Activated CD8-positive, alpha-beta memory T cell treated with anti-CD3 and anti-CD28 coated beads for 36 hours (primary cell): Measurements from ENCODE around the gene MAP3K2. TPM values are rescaled to one million over a fixed set of nuclear protein-coding genes. Genes with fewer than 3 reads are reported as not detected.

Experiments used
- CTCF ChIA-PET: fragments of 350-600 bp; sonication (Branson Sonifier 250); formaldehyde crosslinking; loops from one replicate; lab custom pipeline; 2021; ENCODE audit warnings: antibody characterized with exemption; lab: Charles Lee
- POLR2A ChIA-PET: fragments of 350-600 bp; sonication (Branson Sonifier 250); formaldehyde crosslinking; loops from one replicate; lab custom pipeline; 2021; ENCODE audit warnings: antibody characterized with exemption; lab: Charles Lee
- total RNA-seq, 2 experiments: library from RNA; stranded (reverse); gene quantifications; one replicate each; pipeline ENCODE4 v1.2.3, GENCODE V29; 2021

MAP3K2 gene
- total RNA-seq, 2 experiments from 2014 or later, result 48.4 to 49.5 TPM

DNA sequence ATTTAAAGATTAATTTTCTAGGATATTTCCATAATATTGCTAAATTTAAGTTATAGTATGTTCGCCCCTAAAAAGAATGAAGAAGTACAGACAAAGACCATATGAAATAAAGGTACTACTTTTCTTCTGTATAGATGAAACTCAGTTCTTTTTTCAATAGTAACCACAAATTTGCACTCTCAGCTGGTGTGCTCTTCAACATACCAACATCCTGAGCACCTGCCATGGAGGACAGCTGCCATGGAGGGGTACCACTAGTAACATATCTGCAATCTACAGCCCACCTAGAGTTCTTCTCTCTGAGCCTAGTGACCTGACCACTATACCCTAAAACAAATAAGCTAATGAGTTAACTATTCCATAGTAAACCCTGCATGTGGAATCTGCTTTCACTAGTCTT is 57.0 kb downstream of the MAP3K2 start:
- ChIA-PET POLR2A (no interaction called here), CTCF (no interaction called here)

DNA sequence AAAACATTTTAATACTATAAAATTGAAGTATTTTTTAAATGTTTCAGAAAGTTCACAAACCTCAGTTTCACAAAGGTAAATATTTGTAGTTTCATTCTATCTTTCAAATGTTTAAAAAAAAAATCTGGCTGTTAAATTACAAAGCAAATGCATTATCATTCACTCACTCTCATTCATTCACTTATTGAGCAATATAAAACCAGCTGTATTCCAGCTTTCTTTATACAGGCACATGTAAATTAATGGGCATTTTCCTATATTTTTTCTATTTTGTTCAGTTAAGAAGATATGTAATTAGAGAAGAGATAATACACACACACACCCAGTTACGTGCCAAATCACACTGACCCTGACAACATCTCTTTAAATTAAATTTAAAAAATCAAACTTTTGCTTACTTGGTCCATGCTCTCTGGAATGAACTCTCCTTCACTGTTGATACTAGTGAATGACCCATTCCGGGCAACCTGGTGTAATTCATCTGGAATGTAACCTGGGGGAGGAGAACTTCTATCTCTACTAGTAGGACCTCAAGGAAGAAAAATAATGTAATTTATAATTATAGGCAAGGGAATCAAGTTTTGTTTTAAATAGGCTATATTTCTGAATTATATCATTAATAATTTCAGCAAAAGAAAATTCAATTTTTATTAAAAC is 61.4 kb downstream of the MAP3K2 start:
- CTCF ChIA-PET, result no interaction called here
- POLR2A ChIA-PET, result no interaction called here

DNA sequence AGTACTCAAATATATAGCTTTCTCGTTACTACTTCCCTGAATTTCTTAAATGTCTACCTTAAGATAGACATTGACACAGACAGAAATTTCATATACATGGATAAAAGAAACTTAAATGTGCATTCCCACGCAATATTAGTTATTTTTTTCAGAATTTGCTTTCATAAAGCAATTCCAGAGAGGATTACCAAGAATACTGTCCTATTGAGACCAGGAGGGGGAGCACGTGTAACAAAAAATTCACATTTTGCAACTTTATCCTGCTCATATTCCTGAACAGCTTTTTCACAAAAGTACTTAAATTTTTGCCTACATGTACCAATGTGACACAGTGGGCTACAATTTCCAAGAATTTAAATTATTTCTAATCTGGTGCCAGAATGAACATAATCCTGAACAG is 63.1 kb downstream of the MAP3K2 start:
- ChIA-PET POLR2A (no interaction called here), CTCF (no interaction called here)

DNA sequence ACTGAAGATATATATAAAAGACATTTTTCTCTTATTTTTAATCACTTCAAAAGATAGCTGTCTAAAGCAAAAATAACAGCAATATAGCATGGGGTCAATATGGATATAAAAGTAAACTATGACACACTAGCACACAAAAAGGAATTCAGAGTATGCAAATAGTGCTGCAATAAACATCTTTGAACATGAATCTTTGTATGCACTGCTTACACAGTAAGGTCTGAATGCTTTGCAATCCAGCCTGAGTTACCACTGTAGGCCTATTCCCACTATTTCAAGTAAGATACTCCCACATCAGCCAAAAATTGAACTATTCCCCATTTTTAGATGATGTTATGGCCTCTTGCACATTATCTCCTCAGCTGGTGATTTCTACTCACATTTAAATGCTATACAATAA is 66.5 kb downstream of the MAP3K2 start:
- POLR2A ChIA-PET, result no interaction called here
- CTCF ChIA-PET, result no interaction called here

DNA sequence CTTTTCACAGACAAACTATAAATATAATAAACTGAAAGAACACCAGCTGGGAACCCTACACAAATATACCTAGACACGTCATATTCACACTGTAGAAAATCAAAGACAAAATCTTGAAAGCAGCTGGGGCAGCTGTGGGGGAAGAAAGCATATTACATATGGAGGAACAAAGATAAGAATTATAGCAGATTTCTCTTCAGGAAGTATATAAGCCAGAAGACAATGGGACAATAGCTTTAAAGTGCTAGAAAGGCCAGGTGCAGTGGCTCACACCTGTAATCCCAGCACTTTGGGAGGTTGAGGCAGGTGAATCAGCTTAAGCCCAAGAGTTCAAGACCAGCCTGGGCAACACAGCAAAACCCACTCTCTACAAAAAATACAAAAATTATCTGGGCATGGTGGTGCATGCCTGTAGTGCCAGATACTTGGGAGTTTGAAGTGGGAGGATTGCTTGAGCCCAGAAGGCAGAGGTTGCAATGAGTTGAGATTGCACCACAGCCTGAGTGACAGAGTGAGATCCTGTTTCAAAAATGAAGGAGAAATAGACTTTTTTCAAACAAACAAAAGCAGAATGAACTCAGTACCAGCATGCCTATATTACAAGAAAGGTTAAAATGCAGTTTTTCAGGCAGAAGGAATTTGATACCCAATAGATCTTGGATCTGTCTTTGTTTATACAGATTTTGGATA is 67.0 kb downstream of the MAP3K2 start:
- ChIA-PET CTCF (no interaction called here), POLR2A (no interaction called here)

DNA sequence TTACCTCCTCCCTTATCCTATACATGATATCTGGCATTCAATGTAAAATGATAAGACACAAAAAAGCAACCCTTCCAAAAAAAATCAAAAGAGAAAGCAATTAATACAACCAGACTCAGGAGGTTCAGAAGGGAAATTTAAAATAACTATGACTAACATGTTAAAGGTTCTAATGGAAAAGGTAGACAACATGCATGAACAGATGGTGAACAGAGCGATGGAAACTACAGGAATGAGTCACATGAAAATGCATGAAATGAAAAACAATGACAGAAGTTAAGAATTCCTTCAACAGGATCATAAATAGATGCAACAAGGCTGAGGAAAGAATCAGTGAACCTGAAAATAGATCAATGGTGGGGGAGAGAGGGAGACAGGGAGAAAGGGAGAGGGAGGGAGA is 67.7 kb downstream of the MAP3K2 start:
- ChIA-PET POLR2A (interaction anchor here (0.5 kb wide), 1 partner anchor 15 kb away, joined by 4 read pairs; no protein-coding TSS in a partner anchor), CTCF (no interaction called here)

DNA sequence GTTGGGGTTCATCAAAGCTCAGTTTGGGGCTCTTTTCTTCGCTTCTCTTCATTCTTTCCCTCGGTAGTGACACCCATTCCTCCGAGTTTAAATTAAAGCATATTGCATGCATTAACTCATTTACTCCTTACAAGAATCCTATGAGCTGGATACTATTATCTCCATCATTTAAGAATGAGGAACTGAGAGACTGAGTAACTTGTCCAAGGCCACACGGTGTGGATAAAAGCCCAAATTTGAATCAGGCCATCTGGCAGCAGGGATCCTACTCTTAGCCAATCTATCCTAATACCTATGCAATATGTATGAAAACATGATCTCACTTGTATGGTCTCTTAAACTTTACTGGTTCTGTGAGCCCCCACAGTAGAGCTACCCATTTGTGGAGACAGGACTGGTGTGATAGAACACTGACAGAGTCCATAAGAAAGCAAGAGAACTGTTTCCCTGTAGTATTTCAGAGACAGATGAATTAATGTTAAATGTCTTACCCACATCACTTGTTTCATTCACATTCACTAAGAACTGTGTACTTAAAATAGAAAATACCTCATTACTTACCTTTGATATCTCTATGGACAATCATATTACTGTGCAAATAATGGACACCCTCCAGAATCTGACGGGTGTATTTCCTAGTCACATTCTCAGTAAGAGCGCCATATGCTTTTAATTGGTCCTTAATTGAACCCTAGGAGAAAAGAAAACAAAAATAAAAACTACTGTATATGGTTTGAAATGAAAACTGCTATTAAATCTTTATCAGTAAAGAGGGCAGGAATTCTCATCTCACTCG is 73.4 kb downstream of the MAP3K2 start:
- CTCF ChIA-PET, result no interaction called here
- POLR2A ChIA-PET, result no interaction called here

DNA sequence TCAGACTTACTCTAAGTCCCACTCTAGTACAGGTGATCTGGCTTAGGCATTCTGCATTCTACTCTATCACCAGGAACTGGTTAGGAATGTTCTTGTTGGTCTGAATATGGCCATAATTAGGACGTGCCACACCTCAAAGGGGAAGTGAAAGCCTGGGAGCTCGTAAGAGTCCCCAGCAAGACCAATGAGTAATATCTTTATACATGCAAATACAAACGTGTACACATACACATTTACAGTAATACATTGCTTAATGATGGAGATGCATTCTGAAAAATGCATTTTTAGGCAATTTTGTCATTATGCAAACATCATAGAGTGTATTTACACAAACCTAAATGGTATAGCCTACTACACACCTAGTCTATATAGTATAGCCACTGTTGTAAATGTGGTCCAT is 74.4 kb downstream of the MAP3K2 start:
- POLR2A ChIA-PET, result no interaction called here
- CTCF ChIA-PET, result no interaction called here

DNA sequence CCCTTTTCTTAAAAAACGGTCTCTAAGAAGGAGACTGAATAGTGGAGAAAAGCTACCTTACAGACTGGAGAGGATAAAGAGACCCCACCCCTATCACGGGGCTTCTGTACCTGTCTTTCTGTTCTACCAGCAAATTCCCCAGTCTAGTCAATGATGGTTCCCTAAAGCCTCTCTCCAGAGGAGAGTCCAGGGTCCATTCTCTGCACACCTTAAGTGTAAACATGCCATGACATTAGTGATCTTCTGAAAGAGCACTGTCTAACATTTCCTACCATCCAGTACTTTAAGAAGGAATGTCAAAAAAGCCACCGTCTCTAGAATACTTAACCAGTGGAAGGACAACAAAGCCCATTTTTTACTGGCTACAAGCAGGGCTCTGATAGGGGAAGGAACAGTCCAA is 76.8 kb downstream of the MAP3K2 start:
- ChIA-PET POLR2A (no interaction called here), CTCF (no interaction called here)

DNA sequence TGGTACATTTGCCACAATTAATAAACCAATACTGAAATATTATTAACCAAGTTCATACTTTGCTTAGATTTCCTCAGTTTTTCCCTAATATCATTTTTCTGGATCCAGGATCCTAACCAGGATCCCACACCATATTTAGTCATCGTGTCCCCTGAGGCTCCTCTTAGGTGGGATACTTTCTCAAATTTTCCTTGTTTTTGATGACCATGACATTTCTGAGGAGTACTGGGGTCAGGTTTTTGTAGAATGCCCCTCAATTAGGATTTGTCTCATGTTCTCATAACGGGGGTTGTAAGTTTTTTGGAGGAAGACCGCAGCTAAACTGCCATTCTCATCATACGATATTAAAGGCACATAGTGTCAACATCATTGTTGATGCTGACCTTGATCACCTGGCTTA is 78.3 kb downstream of the MAP3K2 start:
- CTCF ChIA-PET, result no interaction called here
- POLR2A ChIA-PET, result no interaction called here

DNA sequence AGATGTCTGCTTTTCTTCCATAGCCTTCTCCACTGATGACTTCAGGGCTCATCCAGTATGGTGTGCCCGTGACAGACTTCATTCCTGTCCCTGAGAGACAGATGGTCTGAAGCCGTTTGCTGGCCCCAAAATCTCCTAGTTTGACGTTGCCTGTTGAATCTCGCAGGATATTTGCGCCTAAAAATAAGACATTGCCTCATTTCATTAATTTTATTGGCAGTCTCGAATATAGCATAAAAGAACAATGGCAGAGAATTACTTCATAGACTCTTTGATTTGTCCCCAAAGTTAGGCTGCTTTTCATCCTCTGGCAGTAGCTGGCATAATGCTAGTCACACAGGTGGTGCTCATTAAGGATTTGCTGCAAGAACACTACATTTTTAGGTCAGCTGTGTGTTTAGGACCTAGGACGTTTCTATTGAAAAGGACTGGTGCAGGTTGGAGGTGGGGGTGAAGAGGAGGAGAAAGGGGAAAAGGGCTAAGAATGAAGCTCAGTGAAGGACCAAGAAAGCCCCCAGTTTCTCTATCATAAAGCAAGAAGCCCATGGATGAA is 79.1 kb downstream of the MAP3K2 start:
- ChIA-PET POLR2A (no interaction called here), CTCF (no interaction called here)

DNA sequence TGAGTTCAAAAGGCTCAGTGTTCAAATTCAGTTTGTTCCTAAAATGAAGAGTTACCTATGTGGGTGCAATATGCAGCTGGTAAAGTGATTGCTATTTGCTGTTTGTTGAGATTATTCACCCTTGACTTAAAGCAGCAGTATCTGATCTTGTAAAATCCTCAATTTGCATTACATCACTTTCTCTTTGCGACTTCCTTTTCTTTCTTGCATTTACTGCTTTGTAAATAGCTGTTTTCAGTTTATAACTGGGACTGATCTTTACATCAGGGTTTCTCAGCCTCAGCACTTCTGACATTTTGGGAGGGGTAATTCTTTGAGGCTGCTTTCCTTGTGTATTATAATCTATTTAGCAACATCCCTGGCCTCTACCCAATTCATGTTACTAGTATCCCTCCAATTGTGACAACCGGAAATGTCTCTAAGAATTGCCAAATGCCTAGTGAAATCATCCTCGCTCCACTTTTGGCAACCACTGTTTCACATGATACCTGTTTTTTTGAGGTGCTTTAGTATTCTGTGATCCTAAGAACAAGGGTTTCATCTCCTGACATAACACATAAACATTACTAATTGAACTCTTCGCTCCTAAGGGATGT is 81.7 kb downstream of the MAP3K2 start:
- POLR2A ChIA-PET, result no interaction called here
- CTCF ChIA-PET, result interaction anchor here (0.6 to 0.7 kb wide), 2 partner anchors 35 to 157 kb away, joined by 3 to 4 read pairs; no protein-coding TSS in a partner anchor

DNA sequence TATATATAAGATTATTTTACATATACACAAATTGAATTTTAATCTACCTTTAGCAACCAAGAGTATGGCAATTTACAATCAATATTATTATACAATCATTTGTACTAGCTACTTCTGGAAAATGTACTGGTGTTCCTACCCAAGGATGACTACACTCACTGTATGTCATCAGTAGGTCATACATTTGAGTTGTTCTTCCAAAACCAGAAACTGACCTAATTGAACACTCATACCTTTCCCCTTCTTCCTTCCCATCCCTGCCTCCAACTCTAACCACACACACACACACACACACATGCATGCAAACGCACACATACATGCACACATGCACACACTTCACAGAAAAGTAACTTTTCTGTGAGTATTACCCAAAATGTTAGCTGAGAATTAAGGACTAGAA is 85.6 kb downstream of the MAP3K2 start:
- CTCF ChIA-PET, result no interaction called here
- POLR2A ChIA-PET, result no interaction called here

DNA sequence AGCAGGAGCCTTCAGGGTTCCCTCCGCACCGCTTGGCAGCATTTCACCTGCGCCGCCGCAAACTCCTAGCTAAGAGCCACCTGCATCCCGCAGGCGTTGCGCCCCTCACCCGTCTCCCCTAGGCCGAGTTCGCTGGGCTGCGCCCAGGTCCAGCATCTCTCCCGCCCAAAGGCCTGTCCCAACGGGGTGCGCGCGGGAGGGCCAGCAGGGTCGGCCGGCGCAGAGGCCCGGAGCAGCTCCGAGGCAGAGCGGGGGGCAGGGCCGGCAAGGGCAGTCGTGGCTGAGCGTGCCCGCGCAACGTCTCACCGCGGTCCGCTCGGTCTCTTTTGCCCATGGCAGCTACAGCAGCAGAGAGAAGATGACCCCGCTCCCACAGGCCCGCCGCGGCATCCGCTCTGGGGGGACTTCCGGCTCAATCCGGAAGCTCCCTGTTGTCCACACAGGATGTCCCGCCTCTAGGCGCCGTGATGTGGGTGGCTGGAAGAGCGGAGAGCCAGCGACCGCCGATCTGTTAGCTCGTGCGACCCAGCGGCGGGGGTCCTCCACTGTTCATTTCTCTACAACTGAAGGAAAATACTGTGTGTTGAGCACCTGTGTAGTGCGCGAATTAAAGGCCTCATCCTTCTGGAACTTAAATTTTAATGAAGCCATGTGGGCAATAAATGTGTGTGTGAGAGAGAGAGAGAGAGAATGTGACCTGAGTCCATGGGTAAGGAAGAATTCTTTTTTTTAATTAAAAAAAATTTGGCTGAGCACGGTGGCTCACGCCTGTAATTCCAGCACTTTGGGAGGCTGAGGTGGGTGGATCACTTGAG is 93.8 kb downstream of the MAP3K2 start, which contains the start of gene ERCC3:
TSS of gene ERCC3 (minus strand) at position 397 of the 815 bp plus-strand sequence. CDS start at position 334, 63 bp downstream.
- ChIA-PET CTCF (interaction anchor here (1.3 kb wide), 1 partner anchor 24 kb away, joined by 4 read pairs; no protein-coding TSS in a partner anchor), POLR2A (interaction anchor here (0.6 to 1.4 kb wide), 5 partner anchors 14 to 798 kb away, joined by 3 to 5 read pairs (median 3); no protein-coding TSS in a partner anchor)

DNA sequence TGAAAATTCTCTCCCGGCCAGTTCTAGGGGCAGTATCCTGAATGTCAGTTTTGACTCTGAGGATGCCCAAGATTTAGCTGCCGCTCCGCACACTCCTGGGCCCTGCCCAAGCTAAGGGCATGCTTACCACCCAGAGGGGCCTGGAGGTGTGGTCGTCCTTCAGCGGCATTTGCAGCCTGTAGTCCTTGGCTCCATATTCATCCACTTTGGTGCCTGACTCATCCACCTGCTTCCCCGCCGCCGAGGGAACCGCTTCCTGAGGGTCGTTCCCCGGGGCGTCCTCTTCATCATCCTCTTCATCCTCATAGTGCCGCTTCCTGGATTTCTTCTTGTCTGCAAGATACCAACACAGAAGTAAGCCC is 94.4 kb downstream of the MAP3K2 start:
- POLR2A ChIA-PET, result interaction anchor here (1.3 to 1.4 kb wide), 2 partner anchors 122 to 208 kb away, joined by 3 read pairs; no protein-coding TSS in a partner anchor

DNA sequence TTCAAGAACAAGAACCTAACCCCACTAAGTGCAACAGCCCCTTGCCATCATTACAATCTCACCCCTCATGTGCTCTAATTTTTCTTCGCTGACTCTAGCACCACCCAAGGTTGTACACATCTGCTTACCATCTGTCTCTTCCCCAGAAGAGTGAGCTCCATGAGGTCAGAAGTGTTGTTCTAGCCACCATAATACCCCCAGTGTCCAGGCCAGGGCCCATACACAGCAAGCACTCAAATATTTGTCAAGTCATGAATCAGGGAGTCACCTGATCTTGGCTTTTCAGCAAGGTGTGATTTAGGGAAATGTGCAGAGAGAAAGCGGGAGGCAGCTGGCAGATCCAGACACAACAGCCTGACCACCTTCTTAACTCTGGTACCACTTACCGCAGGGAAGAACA is 99.5 kb downstream of the MAP3K2 start:
- ChIA-PET POLR2A (no interaction called here), CTCF (interaction anchor here (1.5 kb wide), 1 partner anchor 191 kb away, joined by 3 read pairs; no protein-coding TSS in a partner anchor)

More for the DNA sequence above, 94.4 kb downstream of the MAP3K2 start:
- CTCF ChIA-PET, result interaction anchor here (0.6 to 1.3 kb wide), 3 partner anchors 23 to 97 kb away, joined by 3 to 4 read pairs (median 4); no protein-coding TSS in a partner anchor

DNA sequence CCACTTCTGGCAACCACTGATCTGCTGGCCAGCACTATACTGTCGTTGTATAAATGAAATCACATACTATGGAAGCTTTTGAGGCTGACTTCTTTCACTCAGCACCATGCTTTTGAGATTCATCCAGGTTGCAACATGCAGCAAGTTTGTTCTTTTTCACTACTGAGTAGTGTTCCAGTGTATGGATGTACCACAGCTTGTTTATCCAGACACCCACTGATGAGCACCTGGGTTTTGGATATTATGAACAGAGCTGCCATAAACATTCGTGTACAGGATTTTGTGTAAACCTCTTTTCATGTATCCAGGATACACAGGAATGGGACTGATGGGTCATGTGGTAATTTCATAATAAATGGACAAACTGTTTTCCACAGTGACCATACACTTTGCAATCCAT is 104.5 kb downstream of the MAP3K2 start:
- POLR2A ChIA-PET, result no interaction called here
- CTCF ChIA-PET, result no interaction called here

DNA sequence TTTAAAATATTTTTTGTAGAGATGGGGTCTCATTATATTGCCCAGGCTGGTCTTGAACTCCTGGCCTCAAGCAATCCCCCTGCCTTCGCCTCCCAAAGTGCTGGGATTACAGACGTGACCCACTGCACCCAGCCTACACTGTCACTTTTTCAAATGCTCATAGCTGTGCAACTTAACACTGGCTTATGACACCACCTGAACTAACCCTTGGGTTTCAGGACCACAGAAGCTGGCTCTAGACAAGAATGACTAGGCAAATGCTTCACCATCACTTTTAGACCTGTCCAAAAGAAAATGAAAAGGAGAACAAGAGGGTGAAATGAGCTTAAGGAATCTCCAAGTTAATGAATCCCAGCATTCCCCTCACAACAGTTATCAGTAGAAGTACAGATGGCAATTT is 107.1 kb downstream of the MAP3K2 start:
- CTCF ChIA-PET, result no interaction called here
- POLR2A ChIA-PET, result interaction anchor here (0.6 kb wide), 2 partner anchors 14 to 218 kb away, joined by 3 to 5 read pairs; no protein-coding TSS in a partner anchor
